Measurements from ENCODE around the gene ZNF18.
"Not testable (repeated sequence)": the region's sequence is repeated elsewhere in the genome, so short reads cannot be mapped to it uniquely, and the experiment has no call there.

ZNF18 gene

GRCh38 chr17:11952610-11953009 lies 44.7 kb downstream of the ZNF18 start:
- ATAC-seq = no peak
- H3K27ac Mint-ChIP-seq = no peak overlapping the region

GRCh38 chr17:11950771-11951519 lies 46.3 kb downstream of the ZNF18 start:
- ATAC-seq (no peak), DNase-seq (no peak)
- peaks cover 15% of the 10 kb centered on the region for H3K36me3 Mint-ChIP-seq (ENCODE audit: low read depth)
- no peak overlapping the region for H3K4me3 Mint-ChIP-seq
- no peak overlapping the region for H3K27ac Mint-ChIP-seq
- peaks cover 22% of the 10 kb centered on the region for H3K9me3 Mint-ChIP-seq
- H3K4me1 Mint-ChIP-seq = no peaks in the 10 kb centered on the region
- no peaks in the 10 kb centered on the region for H3K27me3 Mint-ChIP-seq

More at GRCh38 chr17:11952610-11953009, 44.7 kb downstream of the ZNF18 start:
- no peak for DNase-seq
- Mint-ChIP-seq H3K4me1 (no peaks in the 10 kb centered on the region), H3K4me3 (no peak overlapping the region), H3K9me3 (peaks cover 33% of the 10 kb centered on the region), H3K27me3 (no peaks in the 10 kb centered on the region), H3K36me3 (ENCODE audit: low read depth) (peaks cover 23% of the 10 kb centered on the region)

GRCh38 chr17:11949571-11949970 lies 47.7 kb downstream of the ZNF18 start:
- H3K27ac Mint-ChIP-seq, H3K4me3 Mint-ChIP-seq, H3K4me1 Mint-ChIP-seq, ATAC-seq, DNase-seq, H3K27me3 Mint-ChIP-seq: not testable (repeated sequence)
- H3K9me3 Mint-ChIP-seq = peaks cover 13% of the 10 kb centered on the region
- peaks cover 12% of the 10 kb centered on the region for H3K36me3 Mint-ChIP-seq (ENCODE audit: low read depth)

- Mint-ChIP-seq H3K4me3 (no peak overlapping the region), H3K9me3 (peaks cover 8% of the 10 kb centered on the region), H3K27me3 (no peaks in the 10 kb centered on the region), H3K36me3 (ENCODE audit: low read depth) (peaks cover 7% of the 10 kb centered on the region), H3K4me1 (no peaks in the 10 kb centered on the region), H3K27ac (no peak overlapping the region)
- ATAC-seq (no peak), DNase-seq (no peak)
Measured at GRCh38 chr17:11948789-11949188, 48.5 kb downstream of the ZNF18 start.

- no peak overlapping the region for H3K4me3 Mint-ChIP-seq
Measured at GRCh38 chr17:11944587-11944986, 52.7 kb downstream of the ZNF18 start.

GRCh38 chr17:11943759-11944347 lies 53.4 kb downstream of the ZNF18 start:
- H3K27ac Mint-ChIP-seq = no peak overlapping the region
- no peak overlapping the region for H3K4me3 Mint-ChIP-seq
- H3K9me3 Mint-ChIP-seq = no peaks in the 10 kb centered on the region
- no peak for DNase-seq
- ATAC-seq = no peak
- H3K36me3 Mint-ChIP-seq (ENCODE audit: low read depth) = no peaks in the 10 kb centered on the region
- H3K4me1 Mint-ChIP-seq = no peaks in the 10 kb centered on the region
- no peaks in the 10 kb centered on the region for H3K27me3 Mint-ChIP-seq

More at GRCh38 chr17:11944587-11944986, 52.7 kb downstream of the ZNF18 start:
- Mint-ChIP-seq H3K4me1 (no peaks in the 10 kb centered on the region), H3K36me3 (ENCODE audit: low read depth) (no peaks in the 10 kb centered on the region), H3K27me3 (no peaks in the 10 kb centered on the region), H3K9me3 (no peaks in the 10 kb centered on the region), H3K27ac (no peak overlapping the region)
- no peak for ATAC-seq
- no peak for DNase-seq

GRCh38 chr17:11943086-11943485 lies 54.2 kb downstream of the ZNF18 start:
- not testable (repeated sequence) for H3K27me3 Mint-ChIP-seq; H3K4me3 Mint-ChIP-seq; DNase-seq; H3K27ac Mint-ChIP-seq; H3K36me3 Mint-ChIP-seq (ENCODE audit: low read depth); H3K9me3 Mint-ChIP-seq; H3K4me1 Mint-ChIP-seq; ATAC-seq

- no peak for ATAC-seq
- no peak for DNase-seq
- H3K27me3 Mint-ChIP-seq = peaks cover 2% of the 10 kb centered on the region
- H3K4me3 Mint-ChIP-seq = no peak overlapping the region
- no peak overlapping the region for H3K27ac Mint-ChIP-seq
- no peaks in the 10 kb centered on the region for H3K36me3 Mint-ChIP-seq (ENCODE audit: low read depth)
- no peaks in the 10 kb centered on the region for H3K9me3 Mint-ChIP-seq
- H3K4me1 Mint-ChIP-seq = no peaks in the 10 kb centered on the region
Measured at GRCh38 chr17:11940904-11941303, 56.4 kb downstream of the ZNF18 start.

GRCh38 chr17:11935734-11936406 lies 61.4 kb downstream of the ZNF18 start:
- DNase-seq = peak; percentile 36
- H3K27me3 Mint-ChIP-seq = peaks cover 2% of the 10 kb centered on the region
- H3K36me3 Mint-ChIP-seq (ENCODE audit: low read depth) = no peaks in the 10 kb centered on the region
- H3K27ac Mint-ChIP-seq = no peak overlapping the region
- ATAC-seq = no peak
- no peak overlapping the region for H3K4me3 Mint-ChIP-seq
- no peaks in the 10 kb centered on the region for H3K4me1 Mint-ChIP-seq
- H3K9me3 Mint-ChIP-seq = no peaks in the 10 kb centered on the region

GRCh38 chr17:11932337-11932898 lies 64.9 kb downstream of the ZNF18 start:
- ATAC-seq = no peak
- peaks cover 9% of the 10 kb centered on the region for H3K27me3 Mint-ChIP-seq
- no peaks in the 10 kb centered on the region for H3K9me3 Mint-ChIP-seq
- no peak overlapping the region for H3K27ac Mint-ChIP-seq
- H3K36me3 Mint-ChIP-seq (ENCODE audit: low read depth) = no peaks in the 10 kb centered on the region
- H3K4me1 Mint-ChIP-seq = no peaks in the 10 kb centered on the region
- H3K4me3 Mint-ChIP-seq = no peak overlapping the region
- DNase-seq = no peak

- Mint-ChIP-seq H3K27me3 (peaks cover 8% of the 10 kb centered on the region), H3K36me3 (ENCODE audit: low read depth) (no peaks in the 10 kb centered on the region), H3K27ac (no peak overlapping the region), H3K9me3 (no peaks in the 10 kb centered on the region), H3K4me1 (no peaks in the 10 kb centered on the region), H3K4me3 (no peak overlapping the region)
- no peak for DNase-seq
- ATAC-seq = no peak
Measured at GRCh38 chr17:11928436-11928835, 68.8 kb downstream of the ZNF18 start.
